HepG2 (cell line): ENCODE measurements around the gene JAZF1. TPM values are rescaled to one million over a fixed set of nuclear protein-coding genes. Genes with fewer than 3 reads are reported as not detected.

Source experiments
- ATAC-seq: fragments of 200-7000 bp; cut with Tn5 transposase; 3 replicates; pipeline ENCODE4 v1.9.1; 2020; ENCODE audit warnings: mild to moderate bottlenecking, moderate library complexity
- BruUV-seq: library from RNA; stranded (reverse); fragments of 400-500 nt; replicated peaks from 2 replicates; lab custom pipeline; 2021; lab: Mats Ljungman, UMichigan
- CTCF ChIA-PET: fragments of 300-600 bp; formaldehyde crosslinking; extraction: SDS; loops from one replicate; lab custom pipeline; 2021; ENCODE audit warnings: low total read pairs, inconsistent platforms, low intra/inter-chr PET ratio; lab: Yijun Ruan, JAX
- POLR2A ChIA-PET: fragments of 350-600 bp; sonication (Branson Sonifier 250); formaldehyde crosslinking; loops from one replicate; lab custom pipeline; 2020; ENCODE audit warnings: antibody characterized with exemption, inconsistent platforms; lab: Yijun Ruan, JAX
- DNase-seq: peaks from one replicate; pipeline ENCODE4 v3.0.0-alpha.2; 2015; ENCODE audit warnings: low spot score
- FAIRE-seq: peaks from 3 replicates; lab custom pipeline; 2011; peaks lifted over from hg19 to GRCh38; lab: Jason Lieb, UNC
- H2AFZ ChIP-seq: one replicate; pipeline ENCODE4 v1.6.1; 2011; ENCODE audit warnings: low read length, inconsistent platforms
- H3K27ac ChIP-seq: fragments of 300-600 bp; 3 replicates; pipeline ENCODE4 v1.8.0; 2011; ENCODE audit warnings: mixed run types, mild to moderate bottlenecking, mixed read lengths, low read length, inconsistent platforms; ENCODE audit not compliant: insufficient read depth; ENCODE audit errors: extremely low read length
- H3K27me3 ChIP-seq, 2 experiments: fragments of 200-600 bp in 1 of 2; 2 replicates in 1 of 2; 3 replicates in 1 of 2; pipeline versions ENCODE4 v1.6.0 to v1.8.0; 2011; ENCODE audit warnings: low read length in 2 of 2, mild to moderate bottlenecking in 2 of 2, moderate library complexity in 2 of 2, inconsistent platforms in 1 of 2; ENCODE audit not compliant: insufficient read depth in 2 of 2, control insufficient read depth in 1 of 2
- H3K36me3 ChIP-seq, 2 experiments: fragments of 200-600 bp in 1 of 2; replicated peaks in 1 of 2; 2 replicates in 1 of 2; 3 replicates in 1 of 2; pipeline versions ENCODE4 v1.5.1 to v1.8.0; 2011; ENCODE audit warnings: low read length in 2 of 2, inconsistent platforms in 1 of 2; ENCODE audit not compliant: insufficient read depth in 2 of 2, control insufficient read depth in 1 of 2
- H3K4me1 ChIP-seq: 2 replicates; pipeline ENCODE4 v1.5.1; 2012; ENCODE audit warnings: low read length, inconsistent platforms; ENCODE audit not compliant: insufficient read depth
- H3K4me2 ChIP-seq: 2 replicates; pipeline ENCODE4 v1.6.0; 2011; ENCODE audit warnings: low read depth, low read length, inconsistent platforms
- H3K4me3 ChIP-seq, 3 experiments: fragments of 200-600 bp in 1 of 3; sonication (generic), shearing (Covaris generic) in 1 of 3; replicated peaks in 1 of 3; 2 replicates each; pipeline ENCODE4 v1.5.1; 2011 to 2016; ENCODE audit warnings: low read length in 3 of 3, inconsistent platforms in 2 of 3, low read depth in 2 of 3, mild to moderate bottlenecking in 2 of 3, control low read depth in 1 of 3, mixed read lengths in 1 of 3; ENCODE audit not compliant: insufficient read depth in 1 of 3
- H3K79me2 ChIP-seq: one replicate; pipeline ENCODE4 v1.6.1; 2011; ENCODE audit warnings: low read length, inconsistent platforms; ENCODE audit not compliant: insufficient read depth
- H3K9ac ChIP-seq: 2 replicates; pipeline ENCODE4 v1.6.0; 2011; ENCODE audit warnings: mild to moderate bottlenecking, low read depth, low read length, inconsistent platforms; ENCODE audit not compliant: insufficient read depth
- H3K9me3 ChIP-seq: 2 replicates; pipeline ENCODE4 v1.5.1; 2012; ENCODE audit warnings: mild to moderate bottlenecking, low read length
- H4K20me1 ChIP-seq: 2 replicates; pipeline ENCODE4 v1.6.0; 2011; ENCODE audit warnings: inconsistent platforms, mild to moderate bottlenecking, low read length, moderate library complexity; ENCODE audit not compliant: insufficient read depth
- ARNTL ChIP-seq: sonication (generic); formaldehyde crosslinking; IDR thresholded peaks from 2 replicates; pipeline ENCODE4 v1.4.0; 2020; ENCODE audit warnings: mild to moderate bottlenecking, missing genetic modification reagents
- IKZF1 ChIP-seq: fragments of 450-650 bp; IDR thresholded peaks from 2 replicates; pipeline ENCODE4 v1.7.1; 2016
- MIER3 ChIP-seq: IDR thresholded peaks from 2 replicates; pipeline ENCODE4 v1.6.1; 2016; ENCODE audit warnings: missing compliant biosample characterization, borderline replicate concordance
- NR2C2 ChIP-seq: sonication (generic); formaldehyde crosslinking; IDR thresholded peaks from 2 replicates; pipeline ENCODE4 v1.4.0; 2020; ENCODE audit warnings: missing genetic modification reagents, mild to moderate bottlenecking, moderate library complexity, borderline replicate concordance
- PAF1 ChIP-seq: IDR thresholded peaks from 2 replicates; pipeline ENCODE4 v1.6.1; 2016; ENCODE audit warnings: missing genetic modification reagents, missing compliant biosample characterization
- TFDP2 ChIP-seq: sonication (generic); formaldehyde crosslinking; IDR thresholded peaks from 2 replicates; pipeline ENCODE4 v1.4.0; 2020; ENCODE audit warnings: missing genetic modification reagents
- THAP11 ChIP-seq: IDR thresholded peaks from 2 replicates; pipeline ENCODE4 v1.6.1; 2016; ENCODE audit warnings: missing biosample characterization, missing genetic modification reagents
- U2AF2 ChIP-seq: fragments of 200-400 bp; formaldehyde crosslinking; IDR thresholded peaks from 2 replicates; pipeline ENCODE4 v1.6.1; 2017; ENCODE audit warnings: low read depth, mild to moderate bottlenecking, low read length
- ZFP1 ChIP-seq: IDR thresholded peaks from 2 replicates; pipeline ENCODE4 v1.6.1; 2016
- ZNF143 ChIP-seq: sonication (generic); formaldehyde crosslinking; IDR thresholded peaks from 2 replicates; pipeline ENCODE4 v1.4.0; 2020; ENCODE audit warnings: missing genetic modification reagents
- ZNF260 ChIP-seq: sonication (generic); formaldehyde crosslinking; IDR thresholded peaks from 2 replicates; pipeline ENCODE4 v1.4.0; 2020; ENCODE audit warnings: missing genetic modification reagents, low read depth, mild to moderate bottlenecking, borderline replicate concordance
- ZNF513 ChIP-seq: sonication (generic); formaldehyde crosslinking; conservative IDR thresholded peaks from 2 replicates; pipeline ENCODE4 v1.5.0; 2020; ENCODE audit warnings: missing genetic modification reagents
- ZNF746 ChIP-seq: sonication (generic); formaldehyde crosslinking; IDR thresholded peaks from 2 replicates; pipeline ENCODE4 v1.8.0; 2022; ENCODE audit warnings: mild to moderate bottlenecking, missing genetic modification reagents
- ZNF770 ChIP-seq: sonication (generic); formaldehyde crosslinking; IDR thresholded peaks from 2 replicates; pipeline ENCODE4 v1.5.0; 2020; ENCODE audit warnings: mild to moderate bottlenecking, missing genetic modification reagents
- ZNF83 ChIP-seq: sonication (generic); formaldehyde crosslinking; IDR thresholded peaks from 2 replicates; pipeline ENCODE4 v1.4.0; 2020; ENCODE audit warnings: missing genetic modification reagents, mild to moderate bottlenecking, borderline replicate concordance
- ZNF879 ChIP-seq: sonication (generic); formaldehyde crosslinking; IDR thresholded peaks from 2 replicates; pipeline ENCODE4 v1.8.1; 2023; ENCODE audit warnings: missing genetic modification reagents
- in situ Hi-C: cut with HindIII; loops from 2 replicates; pipeline ENCODE4 v1.10.0; 2017; ENCODE audit warnings: low pct_unique_long_range_greater_than_20kb; ENCODE audit not compliant: extremely low pct_ligation_motif_present
- intact Hi-C: fragments of 100-400 bp; cut with micrococcal nuclease; formaldehyde crosslinking; loops from one replicate; pipeline ENCODE4 v1.10.0; 2022; ENCODE audit not compliant: unreplicated experiment
- polyA plus RNA-seq, 8 experiments: library from polyadenylated mRNA; depleted of rRNA in 3 of 8; stranded (reverse) in 7 of 8; unstranded in 1 of 8; fragments of >200 nt; fragmentation: Illumina TruSeq in 4 of 8; extraction: Trizol in 4 of 8; gene quantifications; 2 replicates each; pipeline versions ENCODE4 v1.2.1 to v1.2.3, GENCODE V29; 2011 to 2016; ENCODE audit warnings: low read depth in 4 of 8, missing spikeins in 1 of 8, mixed read lengths in 1 of 8; ENCODE audit not compliant: insufficient read depth in 1 of 8
- total RNA-seq, 5 experiments: library from RNA; depleted of rRNA; stranded (reverse); fragments of >200 nt; fragmentation: Illumina TruSeq; extraction: Trizol; gene quantifications; 2 replicates each; pipeline ENCODE4 v1.2.3, GENCODE V29; 2016; ENCODE audit warnings: low read depth in 1 of 5

Gene JAZF1
- total and polyA plus RNA-seq, 2 of the 13 experiments (the other 11 are each of a cell fraction or from before 2014, with no cell fraction given), result not detected

- Histone ChIP-seq H3K27ac (no peak overlapping the region), H3K4me3 (no peak overlapping the region), H3K9ac (no peak overlapping the region), H3K79me2 (no peaks in the 10 kb centered on the region), H3K36me3 (no peaks in the 10 kb centered on the region), H3K4me1 (no peaks in the 10 kb centered on the region), H3K27me3 (no peaks in the 10 kb centered on the region), H3K9me3 (no peaks in the 10 kb centered on the region), H2AFZ (no peak overlapping the region), H4K20me1 (no peaks in the 10 kb centered on the region), H3K4me2 (no peak overlapping the region)
- peak; percentile 59; the same call in 1 of the 2 replicates for TF ChIP-seq ZNF143 (CRISPR knock-in tag)
- TF ChIP-seq TFDP2 (CRISPR knock-in tag), result no peak
- 0 out of 2 replicates have a peak, but pooled peaks have one; percentile 47 for TF ChIP-seq THAP11 (CRISPR knock-in tag)
- ATAC-seq (no peak), DNase-seq (no peak), FAIRE-seq (no peak)
- ChIA-PET POLR2A (no interaction called here), CTCF (no interaction called here)
- in situ Hi-C loops (no loop called here), intact Hi-C loops (no loop called here)
- no TSS peak for BruUV-seq
These were observed 178.0 kb downstream of the JAZF1 start for GRCh38 chr7:28002638-28003037.

GRCh38 chr7:28001896-28002295, 178.7 kb downstream of the JAZF1 start:
- H3K9ac ChIP-seq, result no peak overlapping the region
- DNase-seq (no peak), ATAC-seq (no peak), FAIRE-seq (no peak)
- H3K4me2 ChIP-seq, result no peak overlapping the region
- H2AFZ ChIP-seq, result no peak overlapping the region
- no TSS peak for BruUV-seq
- CTCF ChIA-PET, result no interaction called here
- H3K9me3 ChIP-seq, result no peaks in the 10 kb centered on the region
- H3K36me3 ChIP-seq, result no peaks in the 10 kb centered on the region
- in situ Hi-C loops (no loop called here), intact Hi-C loops (no loop called here)
- H3K27ac ChIP-seq, result no peak overlapping the region
- no peaks in the 10 kb centered on the region for H3K4me1 ChIP-seq
- H3K4me3 ChIP-seq, result no peak overlapping the region
- no peaks in the 10 kb centered on the region for H4K20me1 ChIP-seq
- POLR2A ChIA-PET, result no interaction called here
- TF ChIP-seq ZNF770 (CRISPR knock-in tag) (no peak), PAF1 (no peak), ARNTL (no peak), IKZF1 (no peak), ZFP1 (no peak), ZNF879 (CRISPR knock-in tag) (no peak), ZNF513 (CRISPR knock-in tag) (no peak), MIER3 (CRISPR knock-in tag) (no peak), NR2C2 (CRISPR knock-in tag) (no peak), ZNF83 (no peak), U2AF2 (no peak), ZNF746 (no peak), ZNF260 (CRISPR knock-in tag) (no peak)
- H3K27me3 ChIP-seq, result no peaks in the 10 kb centered on the region
- no peaks in the 10 kb centered on the region for H3K79me2 ChIP-seq
